ENCODE data around the gene ARSB.

The ARSB gene

DNA sequence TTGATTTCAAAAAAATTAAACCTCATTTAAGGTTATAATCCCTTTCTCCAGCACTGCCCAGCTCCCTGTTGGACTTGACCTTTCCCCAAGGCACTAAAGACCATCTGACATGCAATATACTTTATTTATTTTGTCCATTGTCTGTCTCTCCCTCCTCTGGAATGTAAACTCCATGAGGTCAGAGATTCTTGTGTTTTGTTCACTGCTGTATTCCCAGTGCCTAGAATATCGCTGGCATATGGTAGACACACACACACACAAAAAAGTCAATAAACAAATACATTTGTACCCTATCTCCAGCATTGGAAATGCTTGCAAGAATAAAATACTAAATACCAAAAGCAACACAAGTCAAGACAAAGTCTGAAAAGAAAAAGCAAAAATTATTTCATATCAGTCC, 17.3 kb upstream of the ARSB start:
- Histone ChIP-seq H3K9me3 (ENCODE audit: insufficient read depth, low read depth, low read length) (no peaks in the 10 kb centered on the region), H3K4me3 (ENCODE audit: low read length, poor library complexity, severe bottlenecking) (no peak overlapping the region), H3K9ac (ENCODE audit: low read depth, low read length, poor library complexity, severe bottlenecking) (no peak overlapping the region), H4K20me1 (ENCODE audit: insufficient read depth, low read length, poor library complexity, severe bottlenecking) (no peaks in the 10 kb centered on the region), H3K4me2 (ENCODE audit: low read depth, low read length, poor library complexity, severe bottlenecking) (no peak overlapping the region), H3K27me3 (ENCODE audit: insufficient read depth, low read length, poor library complexity, severe bottlenecking) (no peaks in the 10 kb centered on the region), H3K36me3 (ENCODE audit: insufficient read depth, low read length) (no peaks in the 10 kb centered on the region), H2AFZ (ENCODE audit: low read length) (0 out of 2 replicates have a peak overlapping the region, but pooled peaks have one; percentile 29), H3K4me1 (ENCODE audit: insufficient read depth, low read length, poor library complexity, severe bottlenecking) (no peaks in the 10 kb centered on the region), H3K9me2 (replicated peaks; ENCODE audit: low read depth, low read length) (no peaks in the 10 kb centered on the region), H3K79me2 (ENCODE audit: insufficient read depth, low read length) (no peaks in the 10 kb centered on the region), H3F3A (ENCODE audit: low read depth) (no peaks in the 10 kb centered on the region)
- TF ChIP-seq EZH2phosphoT487 (IDR thresholded peaks at IDR 0.05; ENCODE audit: borderline replicate concordance), result no peak
- TF ChIP-seq, protein P1, sequence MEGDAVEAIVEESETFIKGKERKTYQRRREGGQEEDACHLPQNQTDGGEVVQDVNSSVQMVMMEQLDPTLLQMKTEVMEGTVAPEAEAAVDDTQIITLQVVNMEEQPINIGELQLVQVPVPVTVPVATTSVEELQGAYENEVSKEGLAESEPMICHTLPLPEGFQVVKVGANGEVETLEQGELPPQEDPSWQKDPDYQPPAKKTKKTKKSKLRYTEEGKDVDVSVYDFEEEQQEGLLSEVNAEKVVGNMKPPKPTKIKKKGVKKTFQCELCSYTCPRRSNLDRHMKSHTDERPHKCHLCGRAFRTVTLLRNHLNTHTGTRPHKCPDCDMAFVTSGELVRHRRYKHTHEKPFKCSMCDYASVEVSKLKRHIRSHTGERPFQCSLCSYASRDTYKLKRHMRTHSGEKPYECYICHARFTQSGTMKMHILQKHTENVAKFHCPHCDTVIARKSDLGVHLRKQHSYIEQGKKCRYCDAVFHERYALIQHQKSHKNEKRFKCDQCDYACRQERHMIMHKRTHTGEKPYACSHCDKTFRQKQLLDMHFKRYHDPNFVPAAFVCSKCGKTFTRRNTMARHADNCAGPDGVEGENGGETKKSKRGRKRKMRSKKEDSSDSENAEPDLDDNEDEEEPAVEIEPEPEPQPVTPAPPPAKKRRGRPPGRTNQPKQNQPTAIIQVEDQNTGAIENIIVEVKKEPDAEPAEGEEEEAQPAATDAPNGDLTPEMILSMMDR (conservative IDR thresholded peaks at IDR 0.05; ENCODE audit: low read length), result no peak

DNA sequence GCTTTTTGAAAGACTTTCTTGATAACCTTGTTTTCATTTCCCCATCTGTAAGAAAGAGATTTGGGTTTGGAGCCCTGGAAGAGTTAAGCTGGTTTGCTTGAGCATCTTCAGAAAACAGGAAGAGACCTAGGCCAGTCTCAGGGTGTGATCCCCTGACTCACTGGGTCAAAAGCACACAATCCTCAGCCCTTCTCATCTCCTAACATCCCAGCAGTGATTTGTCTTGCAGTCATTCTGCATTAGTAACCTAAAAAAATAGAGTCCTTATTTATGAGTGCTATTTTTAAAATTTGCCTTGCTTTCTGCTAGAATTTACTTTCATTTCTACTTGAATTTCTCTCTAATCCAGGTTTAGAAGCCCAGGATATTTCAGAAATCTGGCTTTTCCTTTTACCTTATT, 16.4 kb upstream of the ARSB start:
- TF ChIP-seq, protein P1 (conservative IDR thresholded peaks at IDR 0.05; ENCODE audit: low read length), result no peak
- TF ChIP-seq EZH2phosphoT487 (IDR thresholded peaks at IDR 0.05; ENCODE audit: borderline replicate concordance), result no peak
- Histone ChIP-seq H3K9me2 (replicated peaks; ENCODE audit: low read depth, low read length) (no peaks in the 10 kb centered on the region), H4K20me1 (ENCODE audit: insufficient read depth, low read length, poor library complexity, severe bottlenecking) (no peaks in the 10 kb centered on the region), H2AFZ (ENCODE audit: low read length) (no peak overlapping the region), H3K4me1 (ENCODE audit: insufficient read depth, low read length, poor library complexity, severe bottlenecking) (no peaks in the 10 kb centered on the region), H3K4me2 (ENCODE audit: low read depth, low read length, poor library complexity, severe bottlenecking) (no peak overlapping the region), H3K4me3 (ENCODE audit: low read length, poor library complexity, severe bottlenecking) (no peak overlapping the region), H3K79me2 (ENCODE audit: insufficient read depth, low read length) (no peaks in the 10 kb centered on the region), H3K9ac (ENCODE audit: low read depth, low read length, poor library complexity, severe bottlenecking) (no peak overlapping the region), H3K27me3 (ENCODE audit: insufficient read depth, low read length, poor library complexity, severe bottlenecking) (no peaks in the 10 kb centered on the region), H3K9me3 (ENCODE audit: insufficient read depth, low read depth, low read length) (no peaks in the 10 kb centered on the region), H3F3A (ENCODE audit: low read depth) (no peaks in the 10 kb centered on the region), H3K36me3 (ENCODE audit: insufficient read depth, low read length) (no peaks in the 10 kb centered on the region)

DNA sequence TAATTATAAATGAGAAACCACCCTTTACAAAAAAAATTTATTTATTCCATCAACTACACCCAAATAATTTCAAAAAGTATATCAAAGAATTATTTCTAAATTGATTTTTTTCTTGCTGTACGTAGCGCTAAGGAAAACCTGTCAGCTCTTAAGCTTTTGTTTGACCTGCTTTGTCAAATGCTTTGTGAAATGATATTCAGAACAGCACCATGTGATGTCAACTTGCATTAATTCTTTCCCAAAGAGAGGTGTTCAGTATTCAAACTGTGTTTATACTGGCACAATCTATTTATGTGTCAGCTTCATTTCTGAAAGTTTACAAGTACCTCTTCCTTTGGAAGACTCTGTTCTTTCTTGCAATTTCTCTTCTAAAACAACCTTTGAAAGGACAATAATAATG, 12.0 kb upstream of the ARSB start:
- Histone ChIP-seq H3K9me3 (ENCODE audit: insufficient read depth, low read depth, low read length) (no peaks in the 10 kb centered on the region), H4K20me1 (ENCODE audit: insufficient read depth, low read length, poor library complexity, severe bottlenecking) (no peaks in the 10 kb centered on the region), H3F3A (ENCODE audit: low read depth) (no peaks in the 10 kb centered on the region), H3K36me3 (ENCODE audit: insufficient read depth, low read length) (no peaks in the 10 kb centered on the region), H3K79me2 (ENCODE audit: insufficient read depth, low read length) (no peaks in the 10 kb centered on the region), H3K4me2 (ENCODE audit: low read depth, low read length, poor library complexity, severe bottlenecking) (no peak overlapping the region), H3K27me3 (ENCODE audit: insufficient read depth, low read length, poor library complexity, severe bottlenecking) (no peaks in the 10 kb centered on the region), H3K9me2 (replicated peaks; ENCODE audit: low read depth, low read length) (no peaks in the 10 kb centered on the region), H2AFZ (ENCODE audit: low read length) (no peak overlapping the region), H3K9ac (ENCODE audit: low read depth, low read length, poor library complexity, severe bottlenecking) (no peak overlapping the region), H3K4me1 (ENCODE audit: insufficient read depth, low read length, poor library complexity, severe bottlenecking) (peaks cover 13% of the 10 kb centered on the region), H3K4me3 (ENCODE audit: low read length, poor library complexity, severe bottlenecking) (no peak overlapping the region)
- TF ChIP-seq EZH2phosphoT487 (IDR thresholded peaks at IDR 0.05; ENCODE audit: borderline replicate concordance), result no peak
- TF ChIP-seq, protein P1 (conservative IDR thresholded peaks at IDR 0.05; ENCODE audit: low read length), result no peak
